H1 (cell line): ENCODE data around the gene POU6F2. TPM values are rescaled to one million over a fixed set of nuclear protein-coding genes. Genes with fewer than 3 reads are reported as not detected.

Experiments used
- EGR1 ChIP-seq: IDR thresholded peaks from 2 replicates; pipeline ENCODE4 v1.6.1; 2011; ENCODE audit warnings: low read depth, low read length, borderline replicate concordance
- POLR2AphosphoS5 ChIP-seq: IDR thresholded peaks from 2 replicates; pipeline ENCODE4 v1.6.1; 2011; ENCODE audit warnings: low read depth, low read length
- SP1 ChIP-seq: IDR thresholded peaks from 2 replicates; pipeline ENCODE4 v1.6.1; 2011; ENCODE audit warnings: low read depth, low read length
- SP2 ChIP-seq: IDR thresholded peaks from 2 replicates; pipeline ENCODE4 v1.6.1; 2012; ENCODE audit warnings: mild to moderate bottlenecking, low read length, inconsistent platforms
- SRF ChIP-seq: IDR thresholded peaks from 2 replicates; pipeline ENCODE4 v1.6.1; 2011; ENCODE audit warnings: mild to moderate bottlenecking, low read depth, low read length, moderate library complexity
- TBP ChIP-seq: IDR thresholded peaks from 2 replicates; pipeline ENCODE4 v1.6.1; 2011; ENCODE audit warnings: low read depth, low read length, improper control_type of control experiment
- polyA plus RNA-seq, 7 experiments: library from polyadenylated mRNA; depleted of rRNA in 3 of 7; stranded (reverse) in 5 of 7; unstranded in 2 of 7; fragments of >200 nt in 5 of 7; fragments of 200-250 nt in 2 of 7; gene quantifications; 1 replicate in 5 of 7; 2 replicates in 1 of 7; 4 replicates in 1 of 7; pipeline versions ENCODE4 v1.2.1 to v1.2.3, GENCODE V29; 2011 to 2013; ENCODE audit warnings: missing spikeins in 2 of 7, mixed read lengths in 2 of 7
- total RNA-seq: library from RNA; stranded (reverse); fragmentation: NEBNext Ultra II Directional; extraction: Animal tissue kit (Norgen Biotek cat#: 25700); gene quantifications from 2 replicates; pipeline ENCODE4 v1.2.1, GENCODE V29; 2021

The POU6F2 gene
- total and polyA plus RNA-seq, 2 of the 8 experiments (the other 6 are each of a cell fraction or from before 2014, with no cell fraction given) = 1.1 to 2.0 TPM

DNA sequence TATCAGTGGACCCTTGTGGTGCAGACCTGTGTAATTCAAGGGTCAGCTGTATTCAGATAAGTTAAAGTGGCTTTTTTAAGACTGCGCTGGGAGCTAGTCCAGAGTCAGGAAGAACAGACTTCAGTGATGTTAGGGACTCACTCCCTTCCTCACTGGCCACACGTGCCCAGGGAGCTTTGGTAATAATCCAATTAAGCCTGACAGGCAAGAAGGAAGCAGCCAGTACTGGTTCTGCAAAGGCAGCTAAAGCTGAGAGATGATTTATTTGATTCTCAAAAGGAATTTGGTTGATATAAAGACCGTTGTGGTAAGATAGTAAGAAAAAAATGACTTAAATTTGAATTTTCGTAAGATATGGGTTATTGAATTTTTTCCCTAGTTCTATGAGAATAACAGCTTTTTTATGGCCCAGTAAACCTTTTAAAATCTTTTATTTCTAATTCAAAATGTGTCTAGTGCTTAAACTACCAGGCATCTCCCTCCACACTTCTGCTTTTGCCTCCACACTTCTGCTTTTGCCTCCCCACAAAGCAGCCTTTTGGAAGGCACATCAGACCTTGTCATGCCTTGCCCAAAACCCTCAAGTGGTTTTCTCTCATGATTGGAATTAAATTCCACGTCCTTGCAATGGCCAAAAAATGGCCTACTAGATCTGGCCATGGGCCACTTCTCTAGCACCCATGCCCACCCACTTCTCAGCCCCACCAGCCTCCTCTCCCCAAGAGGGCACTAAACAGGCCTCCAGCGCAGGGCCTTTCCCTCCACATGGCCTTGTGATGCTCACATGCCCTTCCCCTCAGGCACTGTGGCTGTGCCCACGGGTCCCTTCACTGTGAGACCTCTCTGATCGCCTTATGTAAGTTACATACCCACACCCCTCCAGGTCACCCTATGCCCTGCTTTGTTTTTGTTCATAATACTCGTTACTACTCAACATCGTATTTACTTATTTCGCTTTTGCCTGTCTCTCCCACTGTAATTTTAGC, 92.5 kb downstream of the POU6F2 start (continued):
- TF ChIP-seq TBP (no peak), EGR1 (no peak), SP2 (no peak), POLR2AphosphoS5 (no peak), SP1 (no peak), SRF (no peak)
